Suppressor macrophage (primary cell): ENCODE data around the gene ECT2L.
A peak's percentile ranks its signal among the peaks of the same experiment; 100 is the strongest.

ENCODE experiments used
- DNase-seq, 4 experiments: peaks; one replicate each; pipeline ENCODE4 v3.0.0-alpha.2; 2020 to 2022
- total RNA-seq, 17 experiments: gene quantifications; one replicate each; lab custom pipeline; 2026; ENCODE audit warnings: mixed read lengths in 6 of 17, inconsistent platforms in 3 of 17; lab: John Stamatoyannopoulos, UW

The ECT2L gene, protein sequence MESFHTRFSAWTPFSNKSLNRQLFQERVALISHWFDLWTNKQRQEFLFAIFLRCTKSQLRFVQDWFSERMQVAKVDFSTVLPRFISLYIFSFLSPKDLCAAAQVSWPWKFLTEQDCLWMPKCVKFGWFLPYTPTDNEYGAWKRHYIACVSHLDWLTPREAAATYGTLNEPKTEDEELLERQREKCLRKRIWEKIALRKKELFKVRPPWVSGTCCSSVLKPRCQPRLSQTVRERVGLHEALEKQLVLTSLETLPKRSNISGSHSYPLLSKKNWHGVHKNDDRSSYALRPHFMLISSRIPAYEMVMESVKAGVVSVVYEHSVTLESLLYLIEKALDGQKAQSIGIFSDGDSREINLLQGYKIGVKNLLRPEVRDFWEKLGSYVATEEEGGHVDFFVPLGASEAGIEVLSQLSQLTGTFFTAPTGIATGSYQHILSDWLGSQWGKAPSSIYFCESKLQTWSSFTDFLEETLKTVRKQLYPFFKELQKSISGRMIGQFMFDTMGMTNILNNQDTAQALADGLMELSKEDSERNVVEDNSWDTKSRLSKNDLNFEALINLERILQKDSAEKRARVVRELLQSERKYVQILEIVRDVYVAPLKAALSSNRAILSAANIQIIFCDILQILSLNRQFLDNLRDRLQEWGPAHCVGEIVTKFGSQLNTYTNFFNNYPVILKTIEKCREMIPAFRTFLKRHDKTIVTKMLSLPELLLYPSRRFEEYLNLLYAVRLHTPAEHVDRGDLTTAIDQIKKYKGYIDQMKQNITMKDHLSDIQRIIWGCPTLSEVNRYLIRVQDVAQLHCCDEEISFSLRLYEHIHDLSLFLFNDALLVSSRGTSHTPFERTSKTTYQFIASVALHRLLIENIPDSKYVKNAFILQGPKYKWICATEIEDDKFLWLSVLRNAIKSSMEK
- 0 to 2.5 (median 0) reads per million in 17 experiments for total RNA-seq

DNA sequence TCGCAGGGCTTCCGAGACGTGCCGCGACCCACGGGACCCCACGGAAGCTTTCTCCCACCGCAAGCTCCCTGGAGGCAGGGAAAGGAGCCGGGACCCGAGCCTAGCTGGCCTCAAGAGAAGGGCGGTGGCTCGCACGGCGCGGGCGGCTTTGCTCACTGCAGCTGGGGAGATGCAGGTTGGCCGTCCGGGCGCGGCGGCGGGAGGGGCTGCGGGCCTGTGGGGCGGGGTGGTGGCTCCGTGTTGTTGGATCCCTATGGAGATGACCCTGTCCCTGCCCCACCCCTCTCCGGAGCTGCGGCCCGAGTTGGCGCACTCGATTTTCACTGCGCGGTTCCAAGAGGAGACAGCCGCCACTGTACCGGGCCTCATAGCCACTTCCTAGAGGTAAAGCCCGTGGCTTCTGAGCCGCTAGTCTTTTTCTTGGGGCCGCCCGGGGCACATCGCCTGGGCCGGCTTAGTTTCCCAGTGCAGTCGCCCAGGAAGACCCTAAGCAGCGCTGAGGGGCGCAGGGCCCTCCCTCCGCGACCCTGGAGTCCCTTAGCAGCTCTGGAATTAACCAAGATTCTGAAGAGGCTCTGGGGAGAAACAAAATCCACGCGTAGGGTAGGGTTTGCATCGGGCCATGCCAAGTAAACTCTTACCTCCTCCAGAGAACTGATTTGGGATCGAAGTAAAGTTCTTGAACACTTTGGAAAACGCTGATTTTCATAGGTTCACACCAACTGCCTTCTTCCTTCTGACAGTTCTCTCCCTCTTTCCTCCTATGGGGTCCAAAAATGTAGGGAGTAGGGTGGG lies at the start of gene ECT2L:
Gene ECT2L, plus strand, starts transcription at position 279 of the 795 bp plus-strand sequence. CDS start 17,188 bp downstream, outside the sequence.
- peak in 1 of 4 experiments; percentile 27 for DNase-seq

DNA sequence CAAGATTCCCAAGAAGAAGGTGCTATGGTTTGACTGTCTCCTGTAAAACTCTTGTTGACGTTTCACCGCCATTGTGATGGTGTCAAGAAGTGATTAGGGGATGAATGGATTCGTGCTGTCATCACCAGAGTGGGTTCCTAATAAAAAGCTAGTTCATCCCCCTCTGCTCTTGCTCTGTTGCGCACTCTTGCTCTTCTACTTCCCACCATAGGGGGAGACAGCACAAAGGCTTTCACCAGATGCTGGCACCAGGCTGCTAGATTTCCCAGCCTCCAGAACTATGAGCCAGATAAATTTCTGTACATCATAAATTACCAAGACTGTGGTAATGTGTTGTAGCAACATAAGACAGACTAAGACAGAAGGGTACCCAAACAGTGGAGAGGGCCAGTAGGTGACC lies 43.9 kb upstream of the ECT2L start:
- DNase-seq = no peak

DNA sequence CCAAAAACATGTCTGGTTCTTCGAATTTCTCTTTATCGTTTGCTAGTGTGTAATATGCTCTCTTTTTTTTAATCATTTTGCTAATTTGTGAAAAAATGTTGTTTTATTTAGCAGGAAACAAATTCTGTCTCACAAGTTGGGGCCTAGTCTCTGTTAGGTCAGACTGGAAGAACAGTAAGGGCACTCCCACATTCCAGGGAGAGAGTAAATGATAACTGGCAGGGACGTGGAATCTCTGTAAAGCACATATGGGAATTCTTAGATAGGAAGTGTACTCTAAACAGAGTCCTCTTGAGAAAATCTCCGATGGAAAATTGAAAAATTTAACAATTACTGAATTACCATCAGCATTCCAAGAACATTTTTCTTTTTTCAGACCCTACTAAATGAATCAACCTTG lies 38.8 kb upstream of the ECT2L start:
- no peak for DNase-seq

DNA sequence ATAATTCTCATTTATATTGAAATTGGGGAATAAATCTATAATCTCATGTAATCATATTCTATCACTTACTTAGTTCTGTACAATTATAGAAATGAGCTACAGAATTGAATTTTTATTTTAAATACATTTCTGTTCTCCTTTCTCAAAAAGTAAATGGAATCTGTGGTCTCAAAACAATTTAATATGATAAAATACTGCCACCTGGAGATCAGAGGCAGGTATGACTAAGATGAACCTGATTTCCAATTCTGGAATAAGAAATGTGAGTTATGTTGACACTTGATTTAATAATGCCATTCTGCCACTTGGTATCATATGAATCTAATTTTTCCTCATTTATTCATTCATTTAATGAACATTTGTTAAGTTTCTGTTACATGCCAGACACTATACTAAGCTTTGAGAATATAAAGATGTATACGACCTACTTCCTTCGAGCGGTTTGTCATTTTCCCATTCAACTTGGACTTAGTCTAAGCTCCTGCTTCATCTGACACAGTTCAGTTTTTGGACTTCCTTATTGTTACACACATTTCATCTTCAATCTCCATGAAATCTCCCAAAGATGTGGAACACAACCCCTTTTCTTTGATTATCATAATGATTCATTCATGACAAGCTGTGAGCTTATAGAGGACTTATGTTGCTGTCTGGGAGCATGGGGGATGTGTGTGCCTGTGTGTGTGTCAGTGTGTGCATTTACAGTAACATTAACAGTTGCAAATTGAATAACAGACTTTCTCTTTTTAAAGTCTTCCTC lies 29.8 kb upstream of the ECT2L start:
- DNase-seq = peak; percentile 20 to 81 (median 68)

- peak in 2 of 4 experiments; percentile 4 to 16 for DNase-seq
Measured at GRCh38 chr6:138769102-138769676, 26.7 kb upstream of the ECT2L start.

DNA sequence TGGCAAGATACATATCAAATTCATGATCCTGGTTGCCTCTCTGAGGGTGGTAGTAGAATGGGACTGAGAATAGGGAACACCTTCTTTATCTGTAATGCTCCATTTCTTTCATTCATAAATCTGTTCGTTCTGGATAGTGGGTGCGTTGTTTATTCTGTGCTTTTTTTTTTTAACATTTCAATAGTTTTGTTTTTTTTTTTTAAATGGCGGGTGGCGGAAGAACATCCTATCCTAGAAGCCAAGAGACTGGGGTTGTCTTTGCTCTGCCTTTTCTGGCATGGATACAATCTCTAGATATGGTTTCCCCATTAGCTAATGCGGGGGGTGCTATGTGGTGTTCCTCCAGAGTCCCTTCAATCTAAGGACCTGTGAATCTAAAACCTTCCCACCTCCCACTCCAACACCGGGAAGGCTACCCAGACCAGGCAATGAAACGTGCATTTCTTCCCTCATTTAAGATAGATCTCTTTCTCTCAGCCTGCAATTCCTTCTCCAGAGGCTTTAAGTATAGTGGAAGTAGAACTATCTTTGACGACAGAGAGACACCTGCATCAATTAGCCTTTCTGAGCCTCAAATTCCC lies 23.2 kb upstream of the ECT2L start:
- DNase-seq = no peak

DNA sequence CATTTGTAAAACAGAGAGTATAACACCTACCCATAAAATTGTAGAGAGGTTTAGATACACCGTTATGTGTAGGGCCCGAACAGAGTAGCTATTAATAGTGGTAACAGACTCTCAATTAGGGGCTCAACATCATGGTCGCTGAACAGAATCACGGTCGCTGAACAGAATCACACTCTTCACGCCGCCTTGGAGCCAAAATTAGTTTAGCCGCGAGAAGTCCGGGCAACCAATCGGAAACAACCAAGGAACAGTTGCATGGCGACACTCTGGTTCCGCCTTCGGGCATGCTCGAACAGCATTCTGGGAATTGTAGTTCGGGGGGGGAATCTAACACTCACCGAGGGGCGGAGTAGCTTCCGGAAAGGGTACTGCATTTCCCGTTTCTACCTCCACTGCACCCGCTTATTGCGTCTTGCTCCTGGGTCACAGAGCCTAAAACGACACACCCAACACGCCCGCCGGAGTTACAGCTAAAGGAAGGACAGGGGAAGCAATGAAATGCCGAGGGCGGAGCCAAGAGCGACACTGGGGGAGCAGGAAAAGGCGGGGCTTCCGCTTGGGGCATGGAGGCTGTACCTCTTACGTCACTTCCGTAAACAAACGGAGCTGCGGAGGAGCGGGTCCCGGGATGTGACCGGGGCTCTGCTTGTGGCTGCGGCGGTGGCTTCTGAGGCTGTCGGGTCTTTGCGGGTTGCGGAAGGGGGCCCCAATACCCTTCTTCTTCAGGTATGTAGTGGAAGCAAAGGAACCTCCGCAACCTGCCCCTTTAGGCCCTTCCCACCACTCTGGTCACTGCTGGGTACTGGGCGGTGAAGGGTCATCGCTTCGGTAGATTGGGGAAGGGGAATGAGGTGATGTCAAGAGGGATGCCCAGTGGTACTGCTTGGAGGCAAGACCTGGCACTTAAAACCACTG lies 22.5 kb upstream of the ECT2L start, which contains the start of gene CCDC28A:
Gene CCDC28A, plus strand, starts transcription at position 593 of the 915 bp plus-strand sequence. CDS start 2,352 bp downstream, outside the sequence.
- peak; percentile 92 to 97 (median 96) for DNase-seq

- DNase-seq = no peak
Measured at GRCh38 chr6:138774370-138774769, 21.5 kb upstream of the ECT2L start.

DNA sequence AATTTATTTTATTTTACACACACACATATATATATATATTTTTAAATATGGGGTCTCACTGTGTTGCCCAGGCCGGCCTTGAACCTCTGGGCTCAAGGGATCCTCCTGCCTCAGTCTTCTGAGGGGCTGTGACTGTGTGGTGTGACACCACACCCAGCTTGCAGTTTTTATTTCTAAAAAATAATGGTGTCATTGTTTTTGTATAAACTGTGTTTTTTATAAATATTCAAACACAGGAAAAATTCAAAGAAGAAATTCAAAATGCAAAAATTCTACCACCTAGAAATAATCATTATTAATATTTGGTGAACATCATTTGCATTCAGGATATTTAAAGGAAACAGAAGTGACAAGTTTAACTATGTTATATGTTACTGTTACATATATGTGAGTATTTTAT lies 19.2 kb upstream of the ECT2L start:
- DNase-seq = no peak

GRCh38 chr6:138778331-138778730 lies 17.6 kb upstream of the ECT2L start:
- DNase-seq = no peak

DNA sequence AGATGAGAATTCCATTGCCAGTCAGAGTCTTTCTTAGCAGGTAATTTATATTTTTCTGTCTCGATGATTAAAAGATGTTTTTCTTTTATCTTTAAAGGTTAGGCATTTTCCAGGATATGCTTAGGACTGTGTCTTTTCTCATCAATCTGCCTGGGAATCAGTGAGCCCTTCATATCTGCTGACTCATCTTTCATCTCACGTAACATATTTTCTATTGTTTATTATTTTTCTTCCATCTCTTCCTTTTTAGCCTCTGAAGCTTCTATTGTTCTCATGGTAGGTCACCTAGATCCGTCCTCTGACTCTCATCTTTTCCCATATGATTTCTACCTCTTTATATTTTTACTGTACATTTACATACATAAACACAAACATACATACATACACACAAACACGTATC lies 13.6 kb upstream of the ECT2L start:
- DNase-seq = no peak

DNA sequence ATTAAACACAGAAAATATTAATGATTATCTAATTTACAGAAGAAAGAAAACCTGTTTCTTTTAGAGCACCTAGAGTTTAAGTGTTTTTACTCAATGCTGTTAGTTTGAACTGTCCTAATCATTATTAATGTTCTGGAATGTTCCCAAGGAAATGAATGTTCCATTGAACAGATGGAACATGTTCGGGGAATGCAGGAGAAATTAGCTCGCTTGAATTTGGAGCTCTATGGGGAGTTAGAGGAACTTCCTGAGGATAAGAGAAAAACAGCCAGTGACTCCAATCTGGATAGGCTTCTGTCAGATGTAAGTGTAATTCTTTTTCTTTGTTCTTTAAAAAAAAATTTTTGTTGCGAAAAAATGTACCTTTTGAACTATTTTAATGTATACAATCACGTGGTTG lies 10.8 kb upstream of the ECT2L start:
- no peak for DNase-seq

GRCh38 chr6:138785980-138786379 lies 9.9 kb upstream of the ECT2L start:
- no peak for DNase-seq

- no peak for DNase-seq
Measured at GRCh38 chr6:138787138-138787537, 8.7 kb upstream of the ECT2L start.

GRCh38 chr6:138796771-138797170 lies 884 bp downstream of the ECT2L start:
- DNase-seq = no peak

GRCh38 chr6:138797806-138798446 lies 2.0 kb downstream of the ECT2L start:
- DNase-seq = no peak

DNA sequence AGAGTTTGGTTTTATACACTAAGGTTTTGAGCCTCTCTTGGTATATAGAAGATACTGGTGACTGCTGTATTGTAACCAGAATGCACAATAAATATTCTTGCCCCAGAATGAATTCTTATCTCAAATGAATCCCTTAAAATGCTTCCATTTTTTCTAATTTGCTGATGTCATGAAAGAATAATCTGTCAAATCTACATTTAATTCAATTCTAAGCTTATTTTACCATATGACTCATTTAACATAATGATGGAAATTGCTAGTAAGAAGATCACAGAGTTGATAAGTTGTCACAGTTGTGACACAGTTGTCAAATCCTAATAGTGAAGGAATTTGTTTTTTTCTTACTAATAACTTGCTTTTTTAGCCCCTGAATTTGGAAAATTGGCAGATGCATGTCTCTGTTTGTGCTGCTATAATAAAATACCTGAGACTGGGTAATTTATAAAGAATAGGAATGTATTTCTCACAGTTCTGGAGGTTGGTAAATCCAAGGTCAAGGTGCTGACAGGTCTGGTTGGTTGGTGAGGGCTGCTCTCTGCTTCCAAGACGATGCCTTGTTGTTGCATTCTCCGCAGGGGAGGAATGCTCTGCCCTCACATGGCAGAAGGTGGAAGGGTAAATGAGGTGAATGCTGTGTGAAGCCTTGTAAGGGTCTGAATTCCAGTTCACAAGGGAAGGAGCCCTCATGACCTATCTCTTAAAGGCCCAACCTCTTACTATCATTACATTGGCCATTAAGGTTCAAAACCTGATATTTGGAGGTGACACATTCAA lies 4.7 kb downstream of the ECT2L start:
- no peak for DNase-seq

DNA sequence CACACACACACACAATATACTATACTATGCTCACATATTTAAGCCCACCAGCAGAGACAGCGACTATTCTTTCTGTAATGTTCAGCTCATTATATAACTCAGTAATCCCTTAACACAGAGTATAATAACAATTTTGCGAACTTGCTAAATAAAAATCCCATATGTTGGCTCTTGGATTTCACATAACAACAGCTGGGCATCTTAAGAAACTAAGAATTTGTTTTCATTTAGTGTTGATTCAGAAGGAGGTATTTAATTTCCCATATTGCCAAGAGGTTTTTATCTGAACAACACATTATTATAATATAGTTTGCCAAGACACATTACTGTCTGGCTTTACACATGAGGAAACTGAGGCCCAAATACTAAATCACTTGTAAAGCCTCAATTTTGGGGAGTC lies 7.4 kb downstream of the ECT2L start:
- DNase-seq = no peak
